ENCODE results near the gene FCF1. TPM values are rescaled to one million over a fixed set of nuclear protein-coding genes. Genes with fewer than 3 reads are reported as not detected.

The FCF1 gene
- total and polyA plus RNA-seq, 4 donors: 7.6 to 41.2 (median 38.6) TPM

DNA sequence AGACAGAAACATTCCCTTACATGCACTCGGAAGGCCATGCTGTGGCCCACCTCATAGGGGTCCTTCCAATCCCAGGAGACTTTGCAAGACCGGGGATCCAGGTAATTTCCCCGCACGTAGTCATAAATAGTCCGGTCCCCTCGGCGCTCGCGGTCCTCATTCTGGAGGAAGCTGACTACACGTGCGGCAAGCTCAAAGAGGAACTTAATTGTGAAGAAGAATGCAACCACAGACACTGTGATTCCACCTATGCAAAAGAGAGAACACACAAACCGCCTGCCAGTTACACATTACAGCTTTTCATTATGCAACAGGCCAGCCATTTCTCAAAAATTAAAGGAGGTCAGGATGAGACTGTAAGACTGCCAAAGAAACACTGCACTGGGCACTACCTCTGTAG is 28.5 kb upstream of the FCF1 start:
- H3K36me3 ChIP-seq (ENCODE audit: control insufficient read depth in 4 of 4, insufficient read depth in 4 of 4, low read length in 4 of 4): peaks cover 19 to 34% (median 29%) of the 10 kb centered on the region in 4 donors
- no peak for DNase-seq
- no peak overlapping the region for H3K4me3 ChIP-seq
- H3K4me1 ChIP-seq (ENCODE audit: control insufficient read depth in 5 of 5, insufficient read depth in 5 of 5, low read length in 5 of 5): peaks cover 0 to 13% (median 0%) of the 10 kb centered on the region in 5 donors
- H3K27me3 ChIP-seq (ENCODE audit: control insufficient read depth in 3 of 3, insufficient read depth in 3 of 3, low read length in 2 of 3): no peaks in the 10 kb centered on the region
- TF ChIP-seq, protein P1, sequence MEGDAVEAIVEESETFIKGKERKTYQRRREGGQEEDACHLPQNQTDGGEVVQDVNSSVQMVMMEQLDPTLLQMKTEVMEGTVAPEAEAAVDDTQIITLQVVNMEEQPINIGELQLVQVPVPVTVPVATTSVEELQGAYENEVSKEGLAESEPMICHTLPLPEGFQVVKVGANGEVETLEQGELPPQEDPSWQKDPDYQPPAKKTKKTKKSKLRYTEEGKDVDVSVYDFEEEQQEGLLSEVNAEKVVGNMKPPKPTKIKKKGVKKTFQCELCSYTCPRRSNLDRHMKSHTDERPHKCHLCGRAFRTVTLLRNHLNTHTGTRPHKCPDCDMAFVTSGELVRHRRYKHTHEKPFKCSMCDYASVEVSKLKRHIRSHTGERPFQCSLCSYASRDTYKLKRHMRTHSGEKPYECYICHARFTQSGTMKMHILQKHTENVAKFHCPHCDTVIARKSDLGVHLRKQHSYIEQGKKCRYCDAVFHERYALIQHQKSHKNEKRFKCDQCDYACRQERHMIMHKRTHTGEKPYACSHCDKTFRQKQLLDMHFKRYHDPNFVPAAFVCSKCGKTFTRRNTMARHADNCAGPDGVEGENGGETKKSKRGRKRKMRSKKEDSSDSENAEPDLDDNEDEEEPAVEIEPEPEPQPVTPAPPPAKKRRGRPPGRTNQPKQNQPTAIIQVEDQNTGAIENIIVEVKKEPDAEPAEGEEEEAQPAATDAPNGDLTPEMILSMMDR (IDR thresholded peaks at IDR 0.05; ENCODE audit: control extremely low read depth, extremely low read depth): no peak
- no peak overlapping the region for H3K9ac ChIP-seq (ENCODE audit: insufficient read depth in 1 of 2, low read length in 2 of 2)
- 24 to 74% methylated on average over 12 of the region's 12 CpGs for WGBS, 2 donors
- H3K9me3 ChIP-seq (ENCODE audit: control insufficient read depth in 4 of 4, insufficient read depth in 3 of 4, low read length in 3 of 4): no peaks in the 10 kb centered on the region
- H3K27ac ChIP-seq (ENCODE audit: low read depth in 1 of 2, low read length in 1 of 2): no peak overlapping the region
- no peak for ATAC-seq (ENCODE audit: insufficient read depth, low FRiP score)

DNA sequence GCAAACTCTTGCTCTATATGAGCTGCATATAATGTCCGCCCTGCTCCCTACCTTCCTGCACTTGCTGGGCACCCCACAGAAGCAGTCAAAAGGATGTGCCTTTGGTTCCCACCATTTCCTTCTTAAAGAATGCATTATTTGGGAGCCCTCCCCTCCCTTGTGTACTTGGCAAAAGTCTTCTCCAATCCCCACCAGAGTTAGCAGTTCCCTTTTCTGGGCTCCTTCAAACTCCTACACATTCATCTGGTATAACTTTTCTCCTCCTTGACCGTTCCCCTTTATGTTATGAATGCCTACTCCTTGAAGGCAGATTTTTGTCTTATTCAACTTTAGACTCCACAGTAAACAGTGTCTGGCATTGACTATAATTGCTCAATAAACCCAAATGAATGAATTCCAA is 27.9 kb upstream of the FCF1 start:
- TF ChIP-seq, protein P1 (IDR thresholded peaks at IDR 0.05; ENCODE audit: control extremely low read depth, extremely low read depth): no peak
- DNase-seq (no peak), ATAC-seq (ENCODE audit: insufficient read depth, low FRiP score) (no peak)
- peaks cover 19 to 39% (median 29%) of the 10 kb centered on the region in 4 donors for H3K36me3 ChIP-seq (ENCODE audit: control insufficient read depth in 4 of 4, insufficient read depth in 4 of 4, low read length in 4 of 4)
- no peaks in the 10 kb centered on the region for H3K9me3 ChIP-seq (ENCODE audit: control insufficient read depth in 4 of 4, insufficient read depth in 3 of 4, low read length in 3 of 4)
- H3K4me3 ChIP-seq: no peak overlapping the region
- H3K4me1 ChIP-seq (ENCODE audit: control insufficient read depth in 5 of 5, insufficient read depth in 5 of 5, low read length in 5 of 5): peaks cover 0 to 13% (median 0%) of the 10 kb centered on the region in 5 donors
- no peaks in the 10 kb centered on the region for H3K27me3 ChIP-seq (ENCODE audit: control insufficient read depth in 3 of 3, insufficient read depth in 3 of 3, low read length in 2 of 3)
- 57 to 81% methylated on average over 2 of the region's 2 CpGs for WGBS, 2 donors
- no peak overlapping the region for H3K9ac ChIP-seq (ENCODE audit: insufficient read depth in 1 of 2, low read length in 2 of 2)
- H3K27ac ChIP-seq (ENCODE audit: low read depth in 1 of 2, low read length in 1 of 2): no peak overlapping the region

DNA sequence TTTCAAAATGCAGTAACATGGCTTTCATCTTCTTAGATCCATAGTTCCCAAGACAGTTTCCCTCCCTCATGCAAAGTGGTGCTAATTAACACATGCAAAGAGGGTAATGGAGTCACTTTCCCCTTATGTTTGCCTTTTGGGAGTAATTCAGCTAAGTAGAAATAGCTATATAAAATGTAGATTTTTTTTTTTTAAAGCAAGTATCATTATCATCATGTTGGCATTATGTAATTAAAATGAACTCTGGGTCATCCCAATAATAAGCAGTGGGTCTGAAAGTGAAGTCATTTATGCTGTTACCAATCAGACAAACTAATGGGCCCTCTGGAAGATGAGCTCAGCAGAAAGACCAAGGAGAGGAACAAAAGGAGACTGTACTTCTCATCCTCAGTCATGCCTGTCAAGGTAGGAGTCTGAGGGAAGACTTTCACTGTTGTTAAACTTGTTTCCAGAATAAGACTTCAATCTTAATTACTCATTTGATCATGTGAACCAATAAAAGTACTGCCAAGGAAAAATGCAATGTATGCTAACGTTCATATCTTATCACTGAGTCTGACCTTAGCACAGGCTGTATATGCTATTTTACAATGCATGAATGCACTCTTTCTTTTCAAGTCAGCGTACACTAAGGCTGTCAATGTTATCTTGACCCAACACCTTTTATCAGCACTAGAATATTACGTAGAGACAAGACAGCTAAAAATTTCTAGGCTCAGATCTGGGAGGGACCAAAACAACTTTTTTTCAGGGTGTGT is 26.8 kb upstream of the FCF1 start:
- Histone ChIP-seq H3K27me3 (ENCODE audit: control insufficient read depth in 3 of 3, insufficient read depth in 3 of 3, low read length in 2 of 3) (no peaks in the 10 kb centered on the region), H3K36me3 (ENCODE audit: control insufficient read depth in 4 of 4, insufficient read depth in 4 of 4, low read length in 4 of 4) (peaks cover 22 to 45% (median 27%) of the 10 kb centered on the region in 4 donors), H3K9ac (ENCODE audit: insufficient read depth in 1 of 2, low read length in 2 of 2) (no peak overlapping the region), H3K27ac (ENCODE audit: low read depth in 1 of 2, low read length in 1 of 2) (peak overlapping the region in 1 of 2 donors; percentile 45), H3K9me3 (ENCODE audit: control insufficient read depth in 4 of 4, insufficient read depth in 3 of 4, low read length in 3 of 4) (no peaks in the 10 kb centered on the region), H3K4me3 (no peak overlapping the region), H3K4me1 (ENCODE audit: control insufficient read depth in 5 of 5, insufficient read depth in 5 of 5, low read length in 5 of 5) (peaks cover 0 to 13% (median 0%) of the 10 kb centered on the region in 5 donors)
- DNase-seq (no peak), ATAC-seq (ENCODE audit: insufficient read depth, low FRiP score) (no peak)
- TF ChIP-seq, protein P1 (IDR thresholded peaks at IDR 0.05; ENCODE audit: control extremely low read depth, extremely low read depth): no peak
- 88 to 92% methylated on average over 3 of the region's 3 CpGs for WGBS, 2 donors
